ENCODE results near the gene LASP1.

LASP1 gene

DNA sequence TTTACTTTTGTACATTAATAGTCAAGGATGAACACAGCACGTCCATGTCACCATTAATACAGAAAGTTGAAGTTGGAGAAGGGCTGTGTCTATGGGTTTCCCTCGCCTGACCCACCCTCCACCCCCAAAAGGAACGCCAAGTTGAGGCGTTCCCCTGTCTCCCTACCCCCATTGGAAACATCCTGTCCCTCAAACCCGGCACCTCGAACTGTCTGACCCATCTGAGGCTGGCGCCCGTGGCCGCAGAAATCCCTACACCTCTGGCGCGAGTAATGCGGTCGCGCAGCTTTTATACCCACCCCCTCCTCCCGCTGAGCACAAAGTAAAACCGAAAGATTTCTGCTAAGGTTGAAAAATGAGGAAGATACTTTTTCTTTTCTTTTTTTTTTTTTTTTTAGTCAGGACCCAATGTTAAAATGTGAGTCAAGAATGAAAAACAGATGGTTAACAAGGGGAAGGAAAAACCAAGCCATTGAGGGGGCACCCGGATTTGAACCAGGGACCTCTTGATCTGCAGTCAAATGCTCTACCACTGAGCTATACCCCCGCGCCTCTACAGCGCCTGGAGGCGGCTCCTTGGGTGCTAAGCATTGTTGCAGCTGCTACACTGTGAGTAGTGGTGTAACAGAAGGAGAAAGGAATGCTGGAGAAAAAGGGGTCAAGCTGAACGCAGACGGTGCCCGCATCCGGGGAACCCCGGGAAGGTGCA, 887 bp upstream of the LASP1 start:
- DNase-seq = peak in 12 of 14 donors; percentile 29 to 91 (median 82)

DNA sequence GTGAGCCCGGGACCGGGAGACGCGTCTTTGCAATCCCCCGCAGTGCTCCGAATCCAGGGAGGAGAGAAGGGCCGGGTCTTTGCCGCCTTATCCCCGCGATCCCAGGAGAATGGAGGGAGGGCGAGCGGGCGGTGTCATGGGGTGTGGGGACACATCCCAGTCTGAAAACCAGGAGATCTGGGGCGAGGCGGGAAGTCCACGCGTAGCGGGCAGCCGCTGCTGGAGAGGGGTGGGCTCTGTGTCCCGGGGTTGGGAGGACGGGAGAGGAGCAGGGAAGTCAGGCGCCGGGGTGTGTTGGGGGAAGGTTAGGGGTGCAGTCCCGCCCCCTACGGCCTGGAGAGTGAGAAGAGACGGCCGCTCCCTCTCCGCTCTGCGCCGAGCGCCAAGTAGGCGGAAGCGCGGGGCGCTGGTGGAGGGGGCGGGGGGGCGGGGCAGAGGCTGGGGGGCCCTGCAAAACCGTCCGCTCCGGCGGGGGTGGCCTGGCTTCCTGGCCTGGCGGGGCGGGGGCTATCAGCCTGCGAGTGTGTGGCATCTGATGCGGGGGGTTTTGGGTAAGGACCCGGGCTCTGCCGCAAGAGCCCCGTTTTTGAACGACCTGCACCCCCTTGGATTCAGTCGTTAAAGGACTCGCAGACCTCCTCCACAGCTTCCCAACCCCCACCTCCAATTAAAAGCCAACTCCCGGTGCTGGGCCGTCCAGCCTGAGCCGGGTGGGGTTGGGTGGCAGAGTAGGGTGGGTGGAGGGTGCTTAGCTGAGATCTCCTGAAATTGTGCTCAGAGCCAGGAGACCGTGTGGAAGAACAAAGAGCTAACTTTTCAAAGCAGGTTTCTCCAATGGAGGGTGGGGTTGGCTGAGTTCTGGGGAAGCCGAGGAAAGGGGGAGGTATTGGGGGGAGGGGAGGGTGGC, 654 bp downstream of the LASP1 start:
- DNase-seq = peak in 10 of 14 donors; percentile 51 to 83 (median 72)

DNA sequence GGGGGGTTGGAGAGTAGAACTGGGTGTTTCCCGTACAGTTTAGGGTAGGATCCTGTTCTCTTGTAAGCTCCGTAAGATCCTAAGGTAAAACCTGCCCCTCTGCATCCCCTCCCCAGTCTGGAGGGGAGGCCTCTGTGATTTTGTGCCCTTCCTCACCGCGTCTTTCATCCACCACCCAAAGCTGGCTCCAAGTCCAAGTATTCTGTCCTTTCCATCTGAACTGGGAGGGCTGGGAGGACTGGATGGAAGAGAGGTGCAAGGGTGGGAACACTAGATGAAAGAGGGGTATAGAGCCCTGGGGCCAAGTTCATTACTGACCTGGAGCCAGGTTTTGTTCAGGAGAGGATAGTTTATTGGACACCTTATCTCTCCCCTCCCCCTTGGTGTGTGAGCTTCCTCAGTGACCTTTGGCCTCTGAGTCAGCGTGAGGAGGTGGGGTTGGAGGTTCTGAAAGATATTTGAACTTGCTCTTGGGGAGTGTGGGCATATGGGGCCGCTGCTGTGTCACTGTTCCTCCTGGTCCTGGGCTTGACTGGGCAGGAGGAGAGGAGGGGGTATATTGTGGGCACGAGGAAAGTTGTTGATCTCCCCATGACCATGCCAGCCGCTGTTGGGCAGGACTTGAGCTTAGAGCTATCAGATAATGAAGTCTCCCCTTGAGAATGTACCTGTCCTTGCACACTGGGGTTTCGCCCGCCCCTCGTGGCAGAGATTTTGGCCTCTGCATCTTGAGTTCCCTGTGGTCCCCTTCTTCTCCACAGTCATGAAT, 1.6 kb downstream of the LASP1 start:
- DNase-seq = peak in 2 of 14 donors; percentile 21 to 44

DNA sequence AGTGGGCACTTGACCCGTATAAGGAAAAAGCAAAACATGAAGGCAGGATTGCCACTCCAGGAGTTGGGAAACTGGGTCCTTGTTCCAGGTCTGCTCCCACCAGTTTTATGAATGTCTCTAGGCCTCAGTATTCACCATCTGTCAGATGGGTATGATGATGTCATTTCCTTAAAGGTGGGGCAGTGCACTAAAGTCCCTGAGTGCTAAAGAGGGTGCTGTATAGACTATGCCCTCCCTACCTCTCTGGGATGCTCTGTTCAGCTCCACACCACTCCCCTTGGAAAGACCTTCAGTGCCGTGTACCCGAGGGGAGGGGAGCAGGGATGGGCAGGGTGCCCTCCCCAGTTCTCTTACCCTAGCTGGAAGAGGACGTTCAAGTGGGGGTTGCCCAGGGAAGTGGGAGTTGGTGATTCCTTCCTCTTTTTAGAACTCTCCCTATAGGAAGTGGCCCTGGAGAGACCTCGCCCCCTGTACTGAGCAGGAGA, 2.2 kb downstream of the LASP1 start:
- no peak for DNase-seq

DNA sequence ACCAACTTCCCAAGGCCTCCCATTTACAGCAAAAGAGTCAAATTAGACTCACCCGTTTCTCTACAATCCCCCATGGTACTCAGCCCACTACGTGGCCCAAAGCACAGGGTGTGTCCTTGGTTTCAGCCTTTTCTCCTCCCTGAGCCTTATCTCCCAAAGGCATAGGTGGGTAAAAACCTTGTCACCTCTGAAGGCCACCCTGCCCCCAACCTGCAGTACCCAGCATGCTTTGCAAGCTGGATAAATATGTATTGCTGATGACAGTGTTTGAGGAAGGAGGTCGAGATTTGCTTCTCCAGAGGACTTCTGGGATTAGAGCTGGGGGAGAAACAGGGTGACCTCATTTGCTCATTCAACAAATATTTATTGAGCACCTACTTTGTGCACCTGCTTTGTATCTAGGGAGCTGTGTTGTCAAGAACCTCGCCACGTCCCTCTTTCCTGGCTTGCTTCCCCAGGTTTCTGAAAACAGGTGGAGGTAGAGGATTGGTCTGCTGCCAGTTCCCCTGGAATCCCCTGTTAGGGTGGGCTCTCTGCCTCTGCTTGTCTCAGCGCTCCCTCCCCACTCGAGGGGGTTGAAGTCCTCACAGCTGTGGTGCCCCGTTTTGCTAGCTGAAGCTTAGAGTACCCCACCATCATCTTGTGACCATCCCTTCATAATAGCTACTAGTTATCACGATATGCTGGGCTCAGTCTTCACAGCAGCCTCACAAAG, 3.0 kb downstream of the LASP1 start:
- no peak for DNase-seq

DNA sequence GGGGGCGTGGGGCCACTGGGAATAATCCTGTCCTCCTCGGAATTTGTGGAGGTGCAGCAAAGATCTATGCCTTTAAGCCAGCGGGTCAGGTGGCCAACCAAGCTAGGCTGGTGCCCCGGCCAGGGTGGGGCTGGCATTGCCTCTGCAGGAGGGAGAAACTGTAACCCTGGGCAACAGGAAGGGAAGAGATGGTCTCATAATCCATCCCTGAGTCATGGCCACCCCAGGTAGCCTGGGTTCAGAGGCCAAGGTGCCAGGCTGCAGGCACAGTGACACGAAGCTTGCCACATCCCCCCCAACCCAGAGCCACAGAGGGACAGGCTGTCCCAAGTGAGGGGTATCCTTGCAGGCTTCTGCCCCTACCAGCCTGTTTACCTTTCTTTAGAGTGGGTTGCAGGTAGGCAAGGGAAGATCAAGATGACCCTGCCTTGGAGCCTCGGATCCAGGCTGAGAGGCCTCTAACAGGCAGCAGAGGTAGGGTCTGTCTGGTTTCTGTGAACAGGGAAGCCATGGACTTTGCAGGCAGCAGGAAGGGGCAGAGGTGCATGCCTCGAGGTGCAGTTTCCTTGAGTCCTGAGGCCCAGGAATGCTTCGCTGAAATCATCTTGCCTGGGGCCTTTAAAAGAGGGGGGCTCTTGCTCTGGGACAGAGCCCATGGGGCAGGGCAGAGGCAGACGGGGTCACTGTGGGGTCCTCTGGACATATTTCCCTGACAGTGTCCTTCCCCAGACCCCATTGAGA, 4.0 kb downstream of the LASP1 start:
- no peak for DNase-seq

DNA sequence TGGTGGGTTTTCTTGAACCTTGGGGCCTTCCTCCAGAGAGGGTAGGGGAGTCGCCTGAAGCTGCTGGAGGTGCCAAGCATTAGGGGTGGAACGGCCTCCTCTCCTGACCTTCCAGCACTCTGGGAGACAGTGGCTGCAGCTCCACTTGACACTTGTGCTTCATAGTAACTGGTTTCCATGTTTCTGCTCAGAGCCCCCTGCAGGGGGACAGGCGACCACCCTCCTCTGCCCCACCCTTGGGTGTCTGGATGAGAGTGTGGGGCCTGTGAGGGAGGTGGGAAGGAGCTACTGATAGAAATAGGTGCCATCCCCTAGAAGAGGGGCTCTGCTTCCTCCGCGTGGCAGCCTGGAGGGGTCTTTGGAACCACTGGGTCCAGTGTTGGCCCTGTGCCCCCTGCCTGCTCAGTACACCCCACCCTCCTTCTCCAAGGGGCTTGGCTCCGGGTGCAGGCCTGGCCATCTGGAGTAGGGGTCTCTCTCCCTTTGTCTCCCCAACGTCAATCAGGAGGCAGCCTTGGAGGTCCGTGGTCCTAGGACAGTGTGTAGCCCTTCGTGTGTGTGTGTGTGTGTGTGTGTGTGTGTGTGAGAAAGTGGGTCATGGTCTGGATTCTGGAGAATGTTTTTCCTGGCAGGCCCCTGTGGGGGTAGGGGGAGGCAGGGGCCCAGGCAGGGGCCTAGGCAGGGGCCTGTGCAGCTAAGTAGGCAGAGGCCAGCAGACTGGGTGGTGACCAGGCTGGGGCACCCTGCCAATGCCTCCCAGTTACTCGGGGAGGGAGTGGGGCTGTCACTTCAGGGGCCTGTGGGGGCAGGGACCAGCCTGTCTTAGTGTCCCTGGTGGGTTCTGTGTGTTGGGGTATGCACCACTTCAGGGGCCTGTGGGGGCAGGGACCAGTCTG, 4.9 kb downstream of the LASP1 start:
- DNase-seq = peak in 4 of 14 donors; percentile 18 to 51 (median 23)

DNA sequence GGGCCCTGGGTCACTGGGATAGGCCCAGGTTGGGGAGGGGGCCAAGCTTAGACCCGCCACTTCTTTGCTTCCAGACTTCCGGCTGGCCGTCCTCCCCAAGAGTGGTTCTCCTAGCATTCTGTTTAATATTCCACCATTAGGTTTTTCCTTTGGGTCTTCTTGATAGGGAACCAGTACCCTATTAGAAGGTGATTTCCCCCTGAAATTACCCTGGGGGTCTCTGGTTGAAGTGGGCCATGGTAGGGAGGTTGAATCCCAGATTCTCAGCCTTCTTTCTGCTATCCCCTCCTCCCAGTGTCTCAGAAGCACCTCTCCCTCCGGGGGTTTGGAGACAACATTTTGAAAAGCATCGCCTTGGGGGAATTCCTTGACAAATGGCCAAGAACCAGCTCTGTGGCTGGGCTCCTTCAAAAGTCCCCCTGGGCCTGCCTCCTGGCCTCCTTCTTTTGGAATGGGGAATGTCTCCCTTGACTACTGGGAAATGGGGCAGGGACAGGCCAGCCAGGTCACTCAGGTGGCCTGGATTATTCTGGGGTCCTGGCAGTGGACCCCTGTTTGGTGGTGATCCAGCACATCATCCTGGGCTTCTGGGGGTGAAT, 5.7 kb downstream of the LASP1 start:
- no peak for DNase-seq

DNA sequence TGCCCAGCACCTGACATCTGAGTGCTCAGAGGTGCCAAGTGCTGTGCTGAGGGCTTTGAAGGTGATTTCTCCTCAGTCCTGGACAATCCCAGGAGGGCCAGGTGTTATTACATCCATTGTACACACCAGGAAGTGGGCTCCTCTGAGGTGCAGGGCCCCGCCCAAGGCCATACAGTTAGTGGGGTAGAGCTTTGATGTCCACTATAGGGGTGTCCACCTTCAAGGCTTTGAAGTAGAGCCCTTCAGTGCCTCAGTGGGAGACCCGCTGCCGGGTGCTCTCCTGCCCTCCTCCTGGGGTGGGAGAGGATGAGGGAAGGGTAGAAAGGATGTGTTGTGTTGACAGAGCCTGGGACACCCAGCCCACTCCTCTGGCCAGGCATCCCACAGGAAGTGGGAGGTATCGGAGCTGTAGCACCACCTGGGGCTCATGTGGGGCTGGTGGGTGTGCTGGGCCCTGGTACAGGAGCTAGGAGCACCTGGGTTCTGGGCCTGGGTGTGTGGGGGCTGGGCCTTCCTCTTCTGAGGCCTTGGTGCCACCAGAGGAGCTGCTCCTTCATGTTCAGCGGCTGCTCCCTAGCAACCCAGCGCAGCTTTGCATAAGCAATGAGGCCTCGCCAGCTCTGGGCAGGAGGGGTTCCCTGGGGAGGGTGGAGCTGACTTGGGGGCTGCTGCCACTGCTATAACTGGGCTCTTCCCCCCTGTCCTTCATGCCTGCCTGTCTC, 7.4 kb downstream of the LASP1 start:
- peak in 2 of 14 donors; percentile 18 to 20 for DNase-seq

DNA sequence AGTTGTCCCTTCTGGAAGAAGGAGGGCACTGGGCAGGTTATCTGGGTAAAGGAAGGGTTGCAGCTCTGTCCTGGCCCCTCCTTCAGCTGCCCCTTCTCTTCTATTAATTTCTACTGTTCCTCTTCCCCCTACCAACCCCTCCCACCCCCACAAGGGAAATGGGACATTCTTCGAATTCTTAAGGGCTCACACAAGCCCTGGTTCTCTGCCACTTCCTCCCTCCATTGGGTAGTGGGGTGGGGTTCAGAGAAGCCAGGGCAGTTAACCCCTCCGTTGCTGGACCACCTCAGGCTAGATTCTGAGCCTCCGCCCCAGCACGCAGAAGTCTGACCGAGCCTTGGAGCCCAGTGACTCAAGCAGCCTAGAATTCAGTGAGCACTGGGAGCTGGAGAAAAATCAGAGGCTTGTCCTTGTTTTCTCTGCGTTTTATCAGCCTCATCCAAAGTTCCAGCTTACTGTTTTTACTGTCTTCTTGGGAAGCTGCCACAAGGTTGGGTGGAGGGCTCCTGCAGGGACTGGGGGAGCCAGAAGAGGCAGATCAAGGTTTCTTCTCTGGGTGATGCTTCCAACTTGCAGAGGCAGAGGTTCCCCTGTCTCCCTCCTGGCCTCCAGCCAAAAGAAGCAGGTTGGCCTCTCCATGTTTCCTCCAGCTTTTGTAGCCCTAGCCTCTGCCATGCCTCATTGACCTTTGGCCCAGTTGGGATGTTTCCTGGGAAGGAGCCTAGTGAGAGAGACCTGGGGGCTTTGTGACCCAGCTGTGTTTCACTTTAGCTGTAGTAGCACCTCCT, 10.2 kb downstream of the LASP1 start:
- DNase-seq = no peak

DNA sequence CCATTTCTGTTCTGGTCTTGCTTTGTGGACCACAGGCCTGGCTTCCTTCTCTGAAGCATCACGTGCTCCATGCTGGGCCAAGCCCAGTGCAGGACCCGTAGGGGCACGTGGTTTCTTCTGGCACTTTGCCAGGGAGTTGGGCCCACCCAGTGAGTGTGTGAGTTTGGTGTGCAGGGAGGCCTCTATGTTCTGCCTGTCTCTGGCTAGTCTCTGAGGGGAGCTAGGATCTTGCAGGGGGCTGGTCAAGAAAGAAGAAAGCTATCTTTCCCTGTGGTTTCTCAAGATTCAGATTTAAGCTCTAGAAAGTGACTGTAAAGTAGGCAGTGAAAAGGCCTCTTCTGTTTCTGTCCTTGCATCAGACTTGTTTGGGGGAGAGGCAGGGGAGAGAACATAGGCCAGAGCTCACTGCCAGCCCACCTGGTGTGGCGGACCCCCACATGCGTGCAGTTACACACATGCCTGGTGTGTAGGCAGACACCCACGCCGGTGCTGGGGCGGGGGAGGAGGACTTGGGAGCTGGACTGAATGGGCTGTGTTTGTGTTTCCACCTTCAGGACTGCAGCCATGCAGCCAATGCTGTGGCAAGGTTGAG, 11.8 kb downstream of the LASP1 start:
- DNase-seq = peak in 6 of 14 donors; percentile 17 to 65 (median 25)

DNA sequence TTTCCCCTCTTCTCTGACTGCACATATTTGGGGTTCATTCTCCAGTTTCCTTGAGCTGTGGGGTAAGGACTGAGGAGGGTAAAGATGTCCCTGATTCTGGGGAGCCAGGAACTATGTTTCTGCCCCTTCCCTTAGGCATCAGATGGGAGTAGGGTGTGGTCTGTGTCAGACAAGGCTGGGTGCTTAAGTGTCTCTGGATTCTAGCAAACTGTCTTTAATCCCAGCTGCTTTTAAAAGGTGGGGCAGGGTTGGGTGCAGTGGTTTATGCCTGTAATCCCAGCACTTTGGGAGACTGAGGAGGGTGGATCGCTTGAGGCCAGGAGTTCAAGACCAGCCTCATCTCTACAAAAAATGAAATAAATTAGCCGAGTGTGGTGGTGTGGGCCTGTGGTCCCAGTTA, 13.0 kb downstream of the LASP1 start:
- DNase-seq = no peak

DNA sequence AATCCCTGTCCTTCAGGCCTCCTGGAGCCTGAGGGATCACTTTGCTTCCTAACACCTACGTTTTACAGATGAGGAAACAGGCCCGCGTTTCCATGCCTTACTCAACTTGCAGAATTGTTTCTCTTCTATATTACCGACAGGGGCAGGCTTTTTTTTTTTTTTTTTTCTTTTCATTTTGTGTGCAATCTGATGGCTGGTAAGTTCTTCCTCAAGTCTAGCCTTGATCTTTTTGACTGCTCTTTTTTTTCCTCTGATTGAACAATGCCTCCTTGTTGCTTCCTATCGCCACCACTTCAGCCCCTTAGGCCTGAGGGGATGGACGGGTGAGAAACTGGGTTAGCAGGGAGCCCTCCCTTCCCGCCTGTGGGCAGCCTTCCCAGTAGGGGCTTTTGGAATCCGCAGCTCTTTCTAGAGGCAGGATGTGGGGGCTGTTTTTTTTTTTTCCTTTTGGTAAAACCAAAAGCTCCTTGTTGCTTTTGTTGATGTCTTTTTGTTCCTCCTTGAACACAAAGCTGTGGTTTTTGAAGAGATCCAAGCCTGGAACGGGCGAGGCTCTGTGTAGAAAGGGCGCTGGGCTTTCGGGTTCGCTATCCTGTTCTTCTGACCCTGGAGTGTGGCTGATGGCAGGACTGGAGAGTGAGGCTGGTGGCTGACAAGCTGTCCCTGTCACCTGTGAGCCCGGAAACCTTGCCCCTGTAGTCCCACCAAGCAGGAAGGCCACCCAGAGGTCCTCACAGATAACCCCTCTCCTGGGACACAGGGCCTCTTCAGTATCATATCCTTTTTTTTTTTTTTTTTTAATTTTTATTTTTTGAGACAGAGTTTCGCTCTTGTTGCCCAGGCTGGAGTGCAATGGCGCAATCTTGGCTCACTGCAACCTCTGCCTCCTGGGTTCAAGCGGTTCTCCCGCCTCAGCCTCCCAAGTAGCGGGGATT, 14.0 kb downstream of the LASP1 start:
- peak in 2 of 14 donors; percentile 31 to 36 for DNase-seq

DNA sequence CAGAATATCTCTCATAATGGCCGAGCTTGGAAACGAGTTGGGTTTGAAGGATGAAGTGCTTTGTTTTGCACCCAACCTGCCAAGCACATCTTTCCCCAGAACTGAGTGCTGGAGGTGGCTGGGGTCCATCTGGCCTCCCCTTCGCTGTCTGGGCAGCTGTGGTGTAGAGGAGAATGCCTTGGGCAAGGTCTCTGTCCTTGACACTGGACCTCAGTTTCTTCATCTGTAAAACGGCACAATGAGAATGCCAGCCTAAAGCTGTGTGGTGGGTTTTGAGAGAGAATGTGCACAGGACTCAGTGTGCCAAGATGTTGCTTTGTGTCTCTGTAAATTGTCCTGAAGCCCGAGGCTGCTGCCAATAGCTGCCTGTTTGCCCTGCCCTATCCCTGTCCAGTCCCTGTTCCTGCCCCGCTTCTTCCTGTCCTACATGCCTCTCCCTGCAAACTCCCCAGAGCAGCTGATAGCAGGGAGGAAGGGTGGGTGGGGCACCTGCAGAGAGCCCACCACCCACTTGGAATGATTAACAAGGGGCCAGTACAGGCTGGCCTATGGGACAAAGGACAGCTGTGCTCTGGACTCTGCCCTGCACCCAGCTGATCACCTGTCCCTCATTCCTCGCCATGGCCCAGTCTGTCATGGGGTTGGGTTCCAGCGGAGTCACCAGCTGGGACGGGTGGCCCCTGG, 15.3 kb downstream of the LASP1 start:
- DNase-seq = no peak

DNA sequence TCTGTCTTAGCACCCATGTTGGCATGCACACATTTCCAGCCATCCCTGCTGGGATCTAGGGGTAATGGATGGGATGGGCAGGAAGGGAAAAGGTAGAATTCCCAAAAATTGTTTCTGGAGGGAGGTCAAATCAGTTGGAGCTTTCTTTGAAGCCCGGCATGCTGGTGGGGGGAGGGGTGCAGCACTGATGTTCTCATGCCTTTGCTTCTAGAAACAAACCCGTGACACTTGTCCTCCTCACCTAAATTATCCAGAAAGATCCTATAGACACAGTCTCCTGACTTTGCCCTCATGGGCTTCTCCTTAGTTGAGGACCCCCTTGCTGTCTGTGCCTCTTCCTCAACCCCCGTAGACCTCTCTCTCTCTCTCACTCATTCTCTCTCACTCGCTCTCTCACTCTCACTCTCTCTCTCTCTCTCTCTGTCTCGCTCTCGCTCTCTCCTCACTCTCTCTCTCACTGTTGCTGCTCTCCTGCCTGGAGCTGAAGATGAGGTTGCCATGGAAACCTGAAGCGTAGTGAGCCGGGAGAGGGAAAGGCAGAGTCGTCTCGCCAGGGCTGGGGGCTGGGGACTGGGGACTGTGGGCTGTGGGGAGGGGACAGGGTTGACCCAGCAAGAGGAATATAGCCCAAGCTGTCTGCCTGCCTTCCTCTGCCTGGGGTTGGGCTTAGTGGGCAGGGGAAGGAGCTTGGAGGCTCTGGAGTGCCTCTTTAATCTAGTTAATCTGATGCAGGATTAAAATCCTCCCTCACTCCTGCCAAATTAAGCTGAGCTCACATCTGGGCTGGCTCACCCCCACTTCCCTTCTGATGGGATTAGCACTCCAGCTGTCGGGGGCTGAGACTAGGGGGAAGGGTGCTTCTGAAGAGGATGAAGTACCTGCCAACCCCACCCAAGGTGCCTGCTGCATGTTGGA, 16.1 kb downstream of the LASP1 start:
- peak in 7 of 14 donors; percentile 36 to 65 (median 46) for DNase-seq
